Measurements from ENCODE around the gene JOSD2. TPM values are rescaled to one million over a fixed set of nuclear protein-coding genes. Genes with fewer than 3 reads are reported as not detected.

Gene JOSD2
- total RNA-seq, 1 donor from 2014 or later = 28.6 TPM

GRCh38 chr19:50459638-50460037 lies 51.4 kb downstream of the JOSD2 start:
- H3K36me3 ChIP-seq = no peaks in the 10 kb centered on the region

GRCh38 chr19:50459067-50459456 lies 51.9 kb downstream of the JOSD2 start:
- TF ChIP-seq CTCF (IDR thresholded peaks at IDR 0.05; ENCODE audit: borderline replicate concordance) = no peak
- no peak for DNase-seq
- Histone ChIP-seq H3K27me3 (ENCODE audit: low read depth) (peaks cover 73% of the 10 kb centered on the region), H3K4me3 (no peak overlapping the region), H3K27ac (replicated peaks) (no peak overlapping the region), H3K4me1 (no peaks in the 10 kb centered on the region), H3K36me3 (no peaks in the 10 kb centered on the region), H3K9me3 (replicated peaks) (no peaks in the 10 kb centered on the region)
- intact Hi-C loops (cut with micrococcal nuclease) = no loop called here

More at GRCh38 chr19:50459638-50460037, 51.4 kb downstream of the JOSD2 start:
- DNase-seq = no peak
- no peaks in the 10 kb centered on the region for H3K9me3 ChIP-seq (replicated peaks)
- no peak overlapping the region for H3K4me3 ChIP-seq
- intact Hi-C loops (cut with micrococcal nuclease) = loop anchor here (5.0 kb wide), 1 partner anchor 92 kb away; the partner anchor contains the start of gene NAPSA
- TF ChIP-seq CTCF (IDR thresholded peaks at IDR 0.05; ENCODE audit: borderline replicate concordance) = no peak
- no peak overlapping the region for H3K27ac ChIP-seq (replicated peaks)
- H3K4me1 ChIP-seq = no peaks in the 10 kb centered on the region
- peaks cover 77% of the 10 kb centered on the region for H3K27me3 ChIP-seq (ENCODE audit: low read depth)

GRCh38 chr19:50458396-50459066 lies 52.5 kb downstream of the JOSD2 start:
- Histone ChIP-seq H3K9me3 (replicated peaks) (no peaks in the 10 kb centered on the region), H3K4me1 (no peaks in the 10 kb centered on the region), H3K36me3 (no peaks in the 10 kb centered on the region), H3K27me3 (ENCODE audit: low read depth) (peaks cover 76% of the 10 kb centered on the region), H3K4me3 (no peak overlapping the region), H3K27ac (replicated peaks) (no peak overlapping the region)
- intact Hi-C loops (cut with micrococcal nuclease) = no loop called here
- no peak for TF ChIP-seq CTCF (IDR thresholded peaks at IDR 0.05; ENCODE audit: borderline replicate concordance)
- no peak for DNase-seq

GRCh38 chr19:50457300-50457699 lies 53.7 kb downstream of the JOSD2 start:
- DNase-seq = no peak
- Histone ChIP-seq H3K27ac (replicated peaks) (no peak overlapping the region), H3K27me3 (ENCODE audit: low read depth) (peaks cover 69% of the 10 kb centered on the region), H3K4me1 (no peaks in the 10 kb centered on the region), H3K36me3 (no peaks in the 10 kb centered on the region), H3K9me3 (replicated peaks) (no peaks in the 10 kb centered on the region), H3K4me3 (no peak overlapping the region)
- TF ChIP-seq CTCF (IDR thresholded peaks at IDR 0.05; ENCODE audit: borderline replicate concordance) = no peak
- intact Hi-C loops (cut with micrococcal nuclease) = no loop called here

Other genes starting within 250 kb of the JOSD2 start
- 2.6 TPM for gene KCNC3, start 181.8 kb downstream of the JOSD2 start, total RNA-seq
- 0.05 TPM for gene NAPSA, start 145.6 kb downstream of the JOSD2 start, total RNA-seq
- gene NR1H2, start 134.7 kb downstream of the JOSD2 start, total RNA-seq = 71.6 TPM
- gene POLD1, start 126.8 kb downstream of the JOSD2 start, total RNA-seq = 10.8 TPM
- gene SPIB, start 92.3 kb downstream of the JOSD2 start, total RNA-seq = not detected
- gene MYBPC2, start 78.3 kb downstream of the JOSD2 start, total RNA-seq = not detected
- 97.7 TPM for gene EMC10, start 34.7 kb downstream of the JOSD2 start, total RNA-seq
- gene GARIN5A, start 34.3 kb downstream of the JOSD2 start, total RNA-seq = 1.3 TPM
- gene ASPDH, start 2.7 kb upstream of the JOSD2 start, total RNA-seq = not detected
- 0.47 TPM for gene LRRC4B, start 57.2 kb upstream of the JOSD2 start, total RNA-seq
- 0.22 TPM for gene SYT3, start 128.7 kb upstream of the JOSD2 start, total RNA-seq
- gene C19orf81, start 138.3 kb upstream of the JOSD2 start, total RNA-seq = 3.6 TPM
- gene SHANK1, start 208.6 kb upstream of the JOSD2 start, total RNA-seq = 0.25 TPM
- gene CLEC11A, start 212.2 kb upstream of the JOSD2 start, total RNA-seq = 6.2 TPM